GM19193 (cell line): ENCODE results near the gene WWC2.

Experiments
- POLR2A ChIP-seq: IDR thresholded peaks from 4 replicates; pipeline ENCODE4 v1.6.1; 2011; ENCODE audit not compliant: insufficient read depth, insufficient read length; ENCODE audit errors: extremely low read depth

WWC2 gene

DNA sequence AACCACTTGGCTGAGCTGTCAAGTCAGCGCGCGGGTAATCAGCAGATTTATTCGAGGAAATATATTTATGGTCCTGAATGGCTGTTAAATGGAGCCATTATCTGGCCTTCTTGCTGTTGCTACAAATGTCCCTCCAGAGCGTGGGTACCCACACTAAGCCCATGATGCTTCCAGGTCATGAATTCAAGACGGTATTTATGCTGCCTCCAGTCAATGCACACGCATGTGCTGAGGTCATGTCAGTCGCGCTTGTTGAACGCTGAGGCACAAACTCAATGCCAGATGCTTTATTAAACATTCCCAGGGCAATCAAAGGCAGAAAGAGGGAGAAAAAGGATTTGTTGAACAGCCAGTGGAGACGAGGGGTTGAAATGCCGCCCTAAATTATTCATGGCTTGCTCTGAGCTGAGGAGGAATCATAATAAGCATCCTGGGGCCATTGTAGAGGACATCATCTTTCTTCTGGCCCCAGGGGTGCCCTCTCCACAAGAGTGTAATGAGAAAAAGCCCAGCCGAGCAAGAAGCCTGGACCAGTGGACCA is 259.2 kb downstream of the WWC2 start:
- TF ChIP-seq POLR2A: no peak

DNA sequence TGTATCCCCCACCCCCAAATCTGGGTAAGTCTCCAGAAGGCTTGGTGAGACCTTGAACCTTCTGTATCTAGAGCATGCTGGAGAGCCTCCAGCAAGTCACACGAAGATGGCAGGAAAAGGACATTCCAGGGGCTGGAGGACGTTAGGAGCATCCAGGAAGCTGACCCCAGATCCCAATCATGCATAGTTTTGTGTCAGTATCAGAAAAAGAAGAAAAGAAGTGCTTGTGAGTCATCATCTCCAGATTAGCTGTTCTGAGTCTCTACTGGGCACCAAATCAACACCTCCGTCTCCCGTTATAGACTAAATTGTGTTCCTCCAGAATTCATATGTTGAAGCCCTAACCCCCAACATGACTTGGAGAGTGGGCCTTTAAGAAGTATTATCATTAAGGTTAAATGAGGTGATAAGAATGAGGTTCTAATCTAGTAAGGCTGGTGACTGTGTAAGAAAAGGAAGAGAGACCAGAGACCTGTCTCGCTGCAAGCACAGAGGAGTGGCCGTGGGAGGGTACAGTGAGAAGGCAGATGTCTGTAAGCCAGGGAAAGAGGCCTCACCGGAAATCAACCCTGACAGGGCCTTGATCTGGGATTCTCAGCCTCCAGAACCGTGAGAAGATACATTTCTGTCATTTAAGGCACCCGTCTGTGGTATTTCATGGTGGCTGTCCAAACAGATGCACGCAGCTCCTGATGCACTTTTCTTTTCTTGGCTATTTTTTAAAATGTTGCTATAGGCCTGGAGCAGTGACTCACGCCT is 261.3 kb downstream of the WWC2 start:
- TF ChIP-seq POLR2A: no peak

DNA sequence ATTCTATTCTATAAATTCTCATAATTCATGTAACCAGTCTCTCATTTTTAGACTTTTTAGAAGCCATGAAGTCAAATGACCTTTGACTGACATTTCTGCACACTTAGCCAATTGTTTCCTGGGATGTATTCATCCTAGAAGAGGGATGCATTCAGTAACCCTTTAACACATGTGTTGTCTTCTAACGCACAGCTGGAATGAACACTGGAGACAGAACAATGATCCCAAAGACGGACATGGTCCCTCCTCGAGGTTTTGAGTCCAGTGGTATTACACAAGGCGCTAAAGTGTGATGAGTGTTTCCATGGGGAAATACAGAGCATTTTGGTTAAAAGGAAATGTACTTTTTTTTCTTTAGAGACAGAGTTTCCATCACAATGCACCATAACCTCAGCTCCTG is 263.0 kb downstream of the WWC2 start:
- TF ChIP-seq POLR2A: no peak

DNA sequence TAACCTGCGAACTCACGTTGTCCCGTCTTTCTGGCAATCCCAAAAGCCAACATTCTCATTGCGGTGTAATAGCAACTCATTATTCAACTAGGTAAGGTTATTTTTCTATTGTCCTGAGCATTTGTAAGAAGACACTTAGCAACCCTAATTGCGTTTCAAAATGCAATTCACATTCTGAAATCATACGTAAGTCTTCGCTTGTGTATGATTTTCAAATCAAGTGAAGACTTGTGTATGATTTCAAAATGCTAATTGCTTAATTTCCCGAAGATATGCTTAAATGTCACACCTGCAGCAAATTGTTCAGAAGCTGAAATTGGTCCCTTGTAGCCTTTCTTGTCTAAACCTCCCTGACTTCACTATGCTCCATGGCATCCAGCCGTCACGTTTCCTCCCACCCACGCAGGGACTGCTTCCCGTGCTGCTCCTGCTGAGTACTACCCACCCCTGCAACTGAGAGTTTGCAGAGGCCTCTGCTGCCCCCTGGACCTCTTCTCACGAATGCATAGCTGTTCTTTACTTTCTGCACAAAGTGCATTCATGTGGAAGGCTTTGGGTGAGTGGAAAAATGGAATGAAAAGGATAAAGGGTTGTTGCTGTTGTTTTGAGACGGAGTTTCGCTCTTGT is 264.0 kb downstream of the WWC2 start:
- no peak for TF ChIP-seq POLR2A

GRCh38 chr4:183364025-183364424 is 265.0 kb downstream of the WWC2 start:
- TF ChIP-seq POLR2A: no peak

GRCh38 chr4:183366206-183366835 is 267.3 kb downstream of the WWC2 start:
- TF ChIP-seq POLR2A: no peak

DNA sequence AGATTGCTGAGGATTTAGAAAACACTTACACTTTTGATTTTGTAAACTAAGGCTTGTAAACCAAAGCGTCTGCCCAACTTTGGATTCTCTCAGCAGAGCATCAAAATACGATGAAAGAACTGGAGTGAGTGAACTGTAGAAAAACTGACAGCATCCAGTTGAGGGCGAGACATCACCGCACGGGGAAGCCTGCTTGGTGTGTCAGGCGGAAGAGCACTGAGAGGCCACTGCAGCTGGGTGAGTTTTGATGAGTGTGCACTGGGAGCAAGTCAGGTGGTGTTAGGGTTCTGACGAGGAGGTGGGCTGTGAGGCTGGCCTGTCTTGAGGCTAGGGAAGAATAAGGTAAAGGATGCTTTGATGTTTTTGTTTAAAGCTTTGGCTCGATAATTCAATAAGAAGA is 270.0 kb downstream of the WWC2 start:
- TF ChIP-seq POLR2A: no peak
